Activated gamma-delta T cell treated with anti-CD3 and anti-CD28 coated beads, Interleukin-2, amount 50 U/mL, for 16 hours (primary cell): Measurements from ENCODE around the gene ACSL6.
"Not testable (repeated sequence)": the region's sequence is repeated elsewhere in the genome, so short reads cannot be mapped to it uniquely, and the experiment has no call there.

Experiments used
- DNase-seq: peaks from one replicate; pipeline ENCODE4 v3.0.0-alpha.2; 2020; ENCODE audit warnings: low read depth

ACSL6 gene

GRCh38 chr5:131942016-131942415 lies 69.4 kb downstream of the ACSL6 start:
- DNase-seq: no peak

GRCh38 chr5:131939690-131940345 lies 71.6 kb downstream of the ACSL6 start:
- DNase-seq: no peak

- no peak for DNase-seq
Measured at GRCh38 chr5:131932235-131932634, 79.2 kb downstream of the ACSL6 start.

- no peak for DNase-seq
Measured at GRCh38 chr5:131928957-131929356, 82.5 kb downstream of the ACSL6 start.

- DNase-seq: no peak
Measured at GRCh38 chr5:131926168-131926567, 85.3 kb downstream of the ACSL6 start.

GRCh38 chr5:131916481-131916880 lies 95.0 kb downstream of the ACSL6 start:
- DNase-seq: no peak

- DNase-seq: no peak
Measured at GRCh38 chr5:131914472-131914871, 97.0 kb downstream of the ACSL6 start.

GRCh38 chr5:131913603-131914002 lies 97.9 kb downstream of the ACSL6 start:
- no peak for DNase-seq

GRCh38 chr5:131906668-131907067 lies 104.8 kb downstream of the ACSL6 start:
- no peak for DNase-seq

- DNase-seq: not testable (repeated sequence)
Measured at GRCh38 chr5:131902266-131902665, 109.2 kb downstream of the ACSL6 start.
